GM12878 (cell line): ENCODE data around the gene ZNF771. TPM values are rescaled to one million over a fixed set of nuclear protein-coding genes. Genes with fewer than 3 reads are reported as not detected.

Source experiments
- BHLHE40 ChIP-seq, 2 experiments: fragments of 450-650 bp in 1 of 2; IDR thresholded peaks; 2 replicates each; pipeline ENCODE4 v1.6.1; 2011 to 2017; ENCODE audit warnings: low read depth in 2 of 2, borderline replicate concordance in 1 of 2, improper control_type of control experiment in 1 of 2, low read length in 1 of 2, mild to moderate bottlenecking in 1 of 2
- BMI1 ChIP-seq: fragments of 450-650 bp; IDR thresholded peaks from 2 replicates; pipeline ENCODE4 v1.6.1; 2016; ENCODE audit warnings: mild to moderate bottlenecking, moderate library complexity, borderline replicate concordance
- CBX3 ChIP-seq: fragments of 200-600 bp; sonication (generic); IDR thresholded peaks from 2 replicates; pipeline ENCODE4 v1.6.1; 2016; ENCODE audit warnings: low read depth, borderline replicate concordance
- CREB1 ChIP-seq: IDR thresholded peaks from 2 replicates; pipeline ENCODE4 v1.6.1; 2012; ENCODE audit warnings: low read depth, mild to moderate bottlenecking, inconsistent platforms
- CREM ChIP-seq: IDR thresholded peaks from 2 replicates; pipeline ENCODE4 v1.6.1; 2014; ENCODE audit warnings: antibody characterized with exemption, low read depth
- CUX1 ChIP-seq: IDR thresholded peaks from 2 replicates; pipeline ENCODE4 v1.6.1; 2012; ENCODE audit warnings: improper control_type of control experiment, low read depth, low read length; ENCODE audit not compliant: insufficient replicate concordance
- E2F4 ChIP-seq: IDR thresholded peaks from 2 replicates; pipeline ENCODE4 v1.6.1; 2012; ENCODE audit warnings: low read depth, low read length, improper control_type of control experiment
- E4F1 ChIP-seq: fragments of 450-650 bp; IDR thresholded peaks from 2 replicates; pipeline ENCODE4 v1.6.1; 2018; ENCODE audit warnings: borderline replicate concordance, mild to moderate bottlenecking; ENCODE audit not compliant: partially characterized antibody
- IRF3 ChIP-seq: fragments of 450-650 bp; IDR thresholded peaks from 2 replicates; pipeline ENCODE4 v1.6.1; 2014; ENCODE audit warnings: mild to moderate bottlenecking
- MYB ChIP-seq: fragments of 150-350 bp; IDR thresholded peaks from 2 replicates; pipeline ENCODE4 v1.6.1; 2014; ENCODE audit warnings: mild to moderate bottlenecking, low read depth, low read length, borderline replicate concordance
- NBN ChIP-seq: fragments of 450-650 bp; IDR thresholded peaks from 2 replicates; pipeline ENCODE4 v1.6.1; 2016
- NFYB ChIP-seq: IDR thresholded peaks from 2 replicates; pipeline ENCODE4 v1.6.1; 2011; ENCODE audit warnings: low read depth, mild to moderate bottlenecking, low read length, improper control_type of control experiment, moderate library complexity; ENCODE audit not compliant: insufficient read depth
- NR2F1 ChIP-seq: fragments of 450-650 bp; conservative IDR thresholded peaks from 2 replicates; pipeline ENCODE4 v1.6.1; 2017; ENCODE audit warnings: mild to moderate bottlenecking
- RAD51 ChIP-seq: fragments of 450-650 bp; IDR thresholded peaks from 2 replicates; pipeline ENCODE4 v1.6.1; 2016; ENCODE audit warnings: moderate library complexity, mild to moderate bottlenecking, inconsistent platforms
- RFX5 ChIP-seq: IDR thresholded peaks from 2 replicates; pipeline ENCODE4 v1.6.1; 2011; ENCODE audit warnings: low read depth, low read length, improper control_type of control experiment
- RUNX3 ChIP-seq: IDR thresholded peaks from 2 replicates; pipeline ENCODE4 v1.6.1; 2012; ENCODE audit warnings: low read length, inconsistent platforms
- SRF ChIP-seq, 2 experiments: IDR thresholded peaks; 2 replicates each; pipeline ENCODE4 v1.6.1; 2011; ENCODE audit warnings: low read depth in 2 of 2, low read length in 2 of 2, mild to moderate bottlenecking in 1 of 2, moderate library complexity in 1 of 2
- TARDBP ChIP-seq: IDR thresholded peaks from 2 replicates; pipeline ENCODE4 v1.6.1; 2016; ENCODE audit warnings: borderline replicate concordance
- TCF12 ChIP-seq: IDR thresholded peaks from 2 replicates; pipeline ENCODE4 v1.6.1; 2011; ENCODE audit warnings: low read depth, mild to moderate bottlenecking, low read length
- ZBED1 ChIP-seq: IDR thresholded peaks from 2 replicates; pipeline ENCODE4 v1.6.1; 2016; ENCODE audit warnings: borderline replicate concordance
- ZNF274 ChIP-seq: IDR thresholded peaks from one replicate; pipeline ENCODE4 v1.8.0; 2011; ENCODE audit not compliant: insufficient read length, insufficient read depth
- polyA plus RNA-seq, 11 experiments: library from polyadenylated mRNA; depleted of rRNA in 4 of 11; unstranded in 6 of 11; stranded (reverse) in 5 of 11; fragments of >200 nt; fragmentation: Nextera tagmentation in 4 of 11; fragmentation: Illumina TruSeq in 1 of 11; extraction: Ambion mirVana in 4 of 11; extraction: Trizol in 1 of 11; gene quantifications; 1 replicate in 1 of 11; 2 replicates in 10 of 11; pipeline versions ENCODE4 v1.2.1 to v1.2.3, GENCODE V29; 2011 to 2016; ENCODE audit warnings: inconsistent platforms in 2 of 11, missing spikeins in 2 of 11, low read depth in 1 of 11
- total RNA-seq, 4 experiments: library from RNA; depleted of rRNA in 3 of 4; stranded (reverse); fragments of >200 nt in 3 of 4; fragmentation: Illumina TruSeq in 1 of 4; extraction: Trizol in 1 of 4; gene quantifications; 2 replicates each; pipeline versions ENCODE4 v1.2.1 to v1.2.3, GENCODE V29; 2013 to 2021

The ZNF771 gene
- total and polyA plus RNA-seq, 10 of the 15 experiments (the other 5 are each of a cell fraction or from before 2014, with no cell fraction given): 0.98 to 7.6 (median 3.7) TPM

- TF ChIP-seq ZBED1 (no peak), ZNF274 (no peak), NR2F1 (peak; percentile 28; the same call in 1 of the 2 replicates), RAD51 (no peak), TCF12 (peak; percentile 73; the same call in 1 of the 2 replicates), RFX5 (peak; percentile 81), NFYB (peak; percentile 85), E2F4 (peak; percentile 54; the same call in 1 of the 2 replicates), CBX3 (no peak), TARDBP (no peak), BMI1 (no peak), BHLHE40 (IDR thresholded peaks at IDR 0.05; ENCODE audit: borderline replicate concordance in 1 of 2, low read depth in 2 of 2, low read length in 1 of 2) (peak in 1 of 2 experiments; percentile 67; a peak in 1 of 4 replicates), CUX1 (no peak), SRF (IDR thresholded peaks at IDR 0.05; ENCODE audit: low read depth in 2 of 2, low read length in 2 of 2) (peak; percentile 74 to 94), CREM (peak; percentile 73), NBN (0 out of 2 replicates have a peak, but pooled peaks have one; percentile 29), E4F1 (peak; percentile 93), MYB (no peak), RUNX3 (peak; percentile 47), IRF3 (peak; percentile 90), CREB1 (peak; percentile 83)
Measured at GRCh38 chr16:30370456-30371247, 36.8 kb upstream of the ZNF771 start, which contains the start of gene TBC1D10B (continued).
